ENCODE measurements around the gene C3orf18.

Gene C3orf18

DNA sequence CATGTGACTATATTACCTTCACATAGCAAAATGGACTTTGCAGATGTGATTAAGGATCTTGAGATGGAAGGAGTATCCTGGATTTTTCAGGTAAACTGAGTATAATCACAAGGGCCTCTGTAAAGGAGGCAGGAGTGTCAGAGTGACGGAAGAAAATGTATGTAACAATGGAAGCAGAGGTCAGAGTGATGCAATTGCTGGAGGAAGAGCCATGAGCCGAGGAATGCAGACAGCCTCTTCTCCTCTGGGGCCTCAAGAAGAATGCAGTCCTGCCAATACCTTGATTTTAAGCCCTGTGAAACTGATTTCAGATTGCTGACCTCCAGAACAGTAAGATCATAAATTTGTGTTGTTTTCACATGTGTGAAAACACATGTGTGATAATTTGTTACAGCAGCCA, 16.8 kb upstream of the C3orf18 start:
- intact Hi-C loops (cut with DNase I) = no loop called here
- no peak for DNase-seq

DNA sequence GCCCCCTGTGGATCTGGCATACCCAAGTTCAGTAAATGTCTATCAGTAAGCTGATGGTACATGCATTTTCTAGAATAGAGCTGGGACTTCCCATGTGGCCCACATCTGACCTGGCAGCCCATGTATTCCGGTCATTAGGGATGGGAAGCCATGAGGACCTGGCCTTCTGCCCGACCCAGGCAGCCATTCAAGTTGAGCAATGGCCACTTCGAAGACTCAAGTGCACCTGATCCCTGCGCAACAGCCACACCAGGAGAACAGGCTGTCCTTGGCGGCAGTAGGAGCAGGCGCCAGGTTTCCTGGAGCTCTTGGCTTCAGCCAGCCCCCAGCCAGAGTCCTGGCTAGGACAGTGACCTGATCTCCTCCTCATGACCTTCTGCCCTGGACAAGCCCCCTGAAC, 16.4 kb upstream of the C3orf18 start:
- intact Hi-C loops (cut with DNase I) = no loop called here
- no peak for DNase-seq

DNA sequence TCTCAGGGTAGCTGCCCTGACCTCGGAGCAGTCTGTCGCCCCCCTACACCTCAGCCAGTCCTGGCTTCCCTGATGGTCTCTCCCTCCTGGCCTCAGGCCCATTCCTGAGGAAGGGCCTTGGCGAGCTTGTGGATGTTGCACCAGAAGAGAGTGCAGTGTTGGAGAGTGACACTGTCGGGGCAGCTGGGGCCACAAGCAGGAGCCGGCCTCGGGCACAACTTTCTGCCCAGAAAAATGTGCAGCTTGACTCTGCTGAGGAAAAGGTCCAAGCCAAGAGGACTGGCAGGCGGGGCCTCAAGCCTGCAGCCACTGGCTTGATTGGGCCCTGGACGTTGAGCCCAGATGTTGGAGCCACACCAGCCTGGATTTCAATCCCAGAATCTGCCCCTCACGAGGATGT, 14.5 kb upstream of the C3orf18 start:
- DNase-seq = no peak
- intact Hi-C loops (cut with DNase I) = no loop called here

DNA sequence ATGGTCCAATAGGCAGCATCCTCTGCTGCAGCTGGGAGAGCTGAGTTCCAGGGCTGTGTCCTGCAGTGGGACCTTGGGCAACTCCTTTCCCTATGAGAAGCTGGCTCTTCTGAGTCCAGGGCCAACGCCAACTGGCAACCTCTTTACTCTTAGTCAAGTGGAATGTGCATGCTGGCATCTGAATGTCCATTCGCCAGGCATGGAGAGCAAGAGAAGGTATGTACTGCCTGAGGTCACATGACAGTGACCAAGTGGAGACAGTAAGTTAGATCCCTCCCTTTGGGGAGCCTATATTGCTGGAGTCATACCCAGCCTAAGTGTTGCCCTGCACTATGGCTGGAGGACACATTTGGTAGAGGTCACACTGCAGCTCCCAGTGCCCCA, 13.9 kb upstream of the C3orf18 start:
- intact Hi-C loops (cut with DNase I) = no loop called here
- no peak for DNase-seq

DNA sequence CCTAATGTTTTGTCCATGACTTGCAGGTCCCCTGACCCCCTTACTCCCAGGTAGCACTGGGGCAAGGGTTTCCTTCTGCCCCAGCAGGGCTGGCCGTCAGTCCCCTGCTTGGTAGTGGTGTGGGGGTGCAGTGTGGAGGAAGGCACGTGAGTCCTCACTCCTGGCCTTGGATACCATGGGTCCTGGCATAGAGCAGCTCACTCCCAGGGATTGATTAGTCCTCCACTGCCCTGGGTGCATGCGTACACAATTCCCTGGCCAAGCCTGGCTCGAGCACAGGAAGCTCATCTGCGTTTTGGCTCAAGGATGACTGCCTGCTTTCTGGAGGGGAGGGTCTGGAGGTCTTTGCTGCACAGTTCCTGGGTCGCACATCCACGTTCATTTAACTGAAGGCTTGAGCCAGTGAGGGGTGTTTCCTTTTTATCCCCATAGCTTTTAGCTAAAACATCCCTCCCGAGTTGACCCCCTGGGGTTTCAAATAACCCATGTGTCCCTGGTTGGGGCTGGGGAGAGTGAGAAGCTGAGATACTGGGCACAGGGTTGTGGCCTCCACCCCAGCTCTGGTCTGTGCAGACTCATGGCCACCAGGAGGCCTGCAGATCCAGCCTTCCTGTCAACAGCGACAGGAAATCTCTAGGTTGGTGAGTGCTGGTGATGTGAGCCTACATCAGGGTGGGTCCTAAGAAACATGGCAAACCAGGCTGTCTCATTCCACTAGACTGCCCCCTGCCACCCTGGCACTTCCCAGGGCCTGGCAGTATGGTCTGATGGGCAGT, 13.3 kb upstream of the C3orf18 start:
- intact Hi-C loops (cut with DNase I) = no loop called here
- no peak for DNase-seq

DNA sequence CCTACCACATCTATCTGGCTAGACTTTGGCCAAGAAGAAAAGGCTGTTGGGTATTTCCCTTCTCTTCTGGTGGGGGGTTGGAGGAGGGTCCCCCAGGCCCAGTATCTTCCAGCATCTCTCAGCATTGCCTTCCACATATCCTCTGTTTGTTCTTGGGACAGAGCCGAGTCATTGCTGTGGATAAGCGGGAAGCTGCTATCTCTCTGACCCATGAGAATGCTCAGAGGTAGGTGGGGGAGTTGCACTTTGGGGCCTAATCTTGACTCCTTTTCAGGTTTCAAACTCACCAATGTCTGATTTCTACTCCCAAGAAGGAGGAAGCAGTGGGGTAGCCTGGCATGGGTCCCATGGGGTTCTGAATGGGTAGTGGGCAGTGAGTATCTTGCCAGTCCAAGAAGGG, 9.8 kb upstream of the C3orf18 start:
- intact Hi-C loops (cut with DNase I) = no loop called here
- DNase-seq = no peak

DNA sequence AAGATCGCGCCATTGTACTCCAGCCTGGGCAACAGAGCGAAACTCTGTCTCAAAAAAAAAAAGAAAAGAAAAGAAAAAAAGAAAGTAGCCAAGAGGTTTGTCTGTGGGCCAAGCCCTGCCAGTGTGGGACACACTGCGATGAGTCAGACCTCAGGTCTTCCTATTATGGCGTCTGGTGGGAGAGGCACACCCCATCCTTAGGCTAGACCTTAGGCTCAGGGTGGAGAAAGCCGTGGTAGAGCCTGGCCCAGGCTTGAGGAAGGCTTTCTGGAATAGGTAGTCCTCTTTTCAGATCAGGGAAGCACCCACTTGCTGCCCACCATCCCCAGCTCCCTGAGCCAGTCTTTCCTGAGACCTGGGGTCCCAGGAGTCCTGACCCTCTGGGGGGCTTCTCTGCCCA, 7.8 kb upstream of the C3orf18 start:
- intact Hi-C loops (cut with DNase I) = no loop called here

DNA sequence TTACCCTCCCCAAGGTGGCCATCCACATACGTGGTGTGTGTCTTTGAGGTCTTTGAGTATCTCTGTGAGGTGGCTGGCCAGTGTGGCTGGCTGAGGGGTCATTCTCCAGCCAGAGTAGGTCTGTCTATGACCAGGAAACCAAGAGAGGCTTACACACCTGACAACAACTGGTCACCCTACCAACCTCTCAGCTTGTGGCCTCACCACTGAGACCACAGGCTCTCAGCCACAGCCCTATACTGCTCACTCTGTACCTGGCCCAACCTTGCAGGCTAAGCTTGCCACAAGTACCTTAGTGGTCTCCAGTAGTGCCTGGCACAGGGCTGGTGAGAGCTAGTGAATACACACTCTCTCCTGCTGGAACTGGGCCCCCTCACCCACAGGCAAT, 6.9 kb upstream of the C3orf18 start:
- DNase-seq = no peak
- intact Hi-C loops (cut with DNase I) = no loop called here

More for the DNA sequence above, 7.8 kb upstream of the C3orf18 start:
- no peak for DNase-seq

DNA sequence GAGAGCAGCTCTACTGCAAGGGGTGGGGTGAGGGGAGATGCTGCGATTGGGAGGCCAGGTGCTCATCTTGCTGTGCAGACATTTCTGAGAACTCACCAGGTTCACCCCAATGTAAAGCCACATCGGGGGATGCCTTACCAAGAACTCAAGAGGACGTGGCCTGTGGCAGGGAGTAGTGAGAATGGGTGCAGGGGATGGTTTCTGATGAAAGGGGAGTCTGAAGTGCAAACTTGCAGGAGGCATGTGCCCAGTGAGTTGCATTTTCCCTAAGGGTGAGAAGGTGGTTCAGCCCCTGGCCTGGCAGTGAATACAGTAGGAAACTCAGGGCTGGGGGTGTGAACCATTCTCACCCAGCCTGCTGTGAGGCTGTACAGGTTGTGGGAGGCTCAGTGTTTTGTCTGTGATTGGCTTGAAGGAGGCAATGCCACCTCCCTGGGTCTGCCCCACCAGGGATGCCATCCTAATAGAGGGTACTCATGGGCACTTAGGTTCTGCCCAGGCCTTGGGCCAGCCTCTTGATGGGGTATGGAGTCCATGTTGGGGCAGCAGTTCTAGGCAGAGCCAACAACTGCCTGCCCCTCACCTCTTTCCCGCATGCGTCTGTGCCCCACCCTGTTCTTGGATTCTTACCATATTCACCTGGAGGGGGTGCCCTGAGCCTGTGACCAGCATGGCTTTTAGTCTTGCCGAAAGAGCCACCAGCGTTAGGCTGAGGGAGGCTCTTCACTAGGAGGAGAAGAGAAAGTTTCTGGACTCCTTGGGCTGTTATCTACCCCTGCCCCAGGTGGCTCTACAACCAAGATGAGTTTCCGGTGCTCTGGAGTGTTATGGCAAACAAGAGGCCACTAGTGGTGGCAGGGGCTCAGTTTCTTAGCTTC, 6.3 kb upstream of the C3orf18 start:
- intact Hi-C loops (cut with DNase I) = no loop called here
- no peak for DNase-seq

DNA sequence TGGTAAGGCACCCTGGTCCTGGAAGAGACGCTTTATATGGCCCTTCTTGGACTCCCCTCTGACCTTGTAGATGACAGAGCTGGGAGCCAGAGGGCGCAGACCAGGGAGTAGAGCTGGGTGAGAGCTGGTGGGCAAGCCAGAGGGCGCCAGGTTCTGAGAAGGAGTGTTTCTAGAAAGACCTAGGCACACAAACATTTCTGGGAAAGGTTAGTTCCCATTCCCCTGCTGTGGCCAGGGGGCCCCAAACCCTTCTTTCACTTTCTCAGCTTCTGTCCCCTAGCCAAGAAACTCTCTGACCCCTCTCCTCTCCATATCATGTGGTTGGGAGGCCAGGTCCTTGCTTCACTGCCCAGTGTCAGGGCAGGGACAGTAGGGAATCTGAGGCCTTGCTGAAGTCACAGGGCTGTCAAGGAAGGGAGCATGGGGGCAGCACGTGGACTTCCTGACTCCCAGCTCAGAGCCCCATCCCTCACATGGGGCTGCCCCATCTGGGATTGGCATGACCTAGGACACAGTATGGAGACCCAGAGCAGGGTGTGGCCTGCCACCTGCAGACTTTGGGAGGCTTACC, 5.3 kb upstream of the C3orf18 start:
- DNase-seq = no peak
- intact Hi-C loops (cut with DNase I) = loop anchor here (1.0 kb wide), 1 partner anchor 41 kb away; no protein-coding TSS in a partner anchor

DNA sequence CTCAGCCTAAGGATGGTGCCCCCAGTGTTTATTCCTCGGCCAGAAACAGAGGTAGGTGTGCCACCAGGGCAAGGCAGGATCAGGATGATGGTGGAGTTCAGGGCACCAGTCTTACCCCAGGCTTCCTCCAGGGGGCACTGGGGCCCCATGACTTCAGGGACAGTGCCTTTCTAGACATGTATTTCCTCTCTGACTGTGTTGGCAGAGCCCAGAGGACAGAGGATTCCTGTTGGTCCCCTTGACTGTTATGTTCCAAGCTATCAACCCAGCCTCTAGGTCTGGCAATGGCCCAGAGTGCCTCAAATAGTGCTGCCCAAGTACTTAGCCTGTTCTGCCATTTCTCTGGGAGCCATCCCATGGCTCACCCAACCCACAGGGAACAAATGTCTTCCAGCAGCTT, 4.6 kb upstream of the C3orf18 start:
- intact Hi-C loops (cut with DNase I) = loop anchor here (1.0 kb wide), 1 partner anchor 42 kb away; no protein-coding TSS in a partner anchor
- peak; percentile 43 to 96 (median 70) for DNase-seq

DNA sequence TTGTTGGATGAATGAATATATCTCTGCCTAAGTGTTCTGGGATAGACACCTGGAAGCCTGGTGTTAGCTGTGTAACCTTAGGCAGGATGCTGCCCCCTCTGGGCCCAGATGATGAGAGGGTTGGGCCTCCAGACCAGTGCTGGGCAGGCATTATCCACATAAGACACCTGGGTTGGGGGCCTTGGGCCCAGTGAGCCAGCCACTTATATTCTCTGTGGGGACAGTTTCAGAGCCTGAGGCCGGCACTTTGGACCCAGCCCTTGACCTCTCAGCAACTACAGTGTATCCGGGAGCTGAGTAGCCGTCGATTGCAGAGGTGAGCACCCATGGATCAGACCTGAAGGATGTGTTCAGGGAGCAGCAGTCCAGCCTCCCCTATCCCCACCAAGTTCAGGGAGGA, 3.9 kb upstream of the C3orf18 start:
- no peak for DNase-seq
- intact Hi-C loops (cut with DNase I) = no loop called here

DNA sequence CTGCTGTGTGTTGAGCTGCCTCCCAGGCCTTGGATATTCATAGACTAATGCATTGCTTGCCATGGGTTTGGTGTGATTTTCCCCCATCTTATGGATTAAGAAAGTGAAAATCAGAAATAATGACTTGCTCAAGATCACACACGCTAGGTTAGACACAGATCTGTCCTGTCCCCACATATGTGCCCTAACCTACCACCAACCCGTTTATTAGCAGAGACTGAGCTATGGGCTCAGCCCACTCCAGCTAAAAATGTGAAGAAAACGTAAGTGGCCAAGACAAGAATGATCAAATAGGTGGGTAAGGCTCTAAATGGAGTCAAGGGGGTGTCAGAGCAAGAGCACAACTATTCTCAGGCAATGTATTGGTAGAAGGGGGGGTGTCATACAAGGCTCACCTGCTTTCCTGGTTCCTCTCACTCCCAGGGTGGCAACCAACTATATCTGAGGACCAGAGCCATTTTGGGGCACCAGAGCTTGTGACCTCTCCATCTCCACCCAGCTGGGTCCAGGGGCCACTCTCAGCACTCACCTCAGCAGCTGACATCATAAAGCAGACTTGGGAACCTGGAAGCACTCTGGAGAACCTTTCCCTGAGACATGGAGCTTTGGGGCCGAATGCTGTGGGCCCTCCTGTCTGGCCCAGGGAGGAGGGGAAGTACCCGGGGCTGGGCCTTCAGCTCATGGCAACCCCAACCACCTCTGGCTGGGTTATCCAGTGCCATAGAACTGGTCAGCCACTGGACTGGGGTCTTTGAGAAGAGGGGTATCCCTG, 3.1 kb upstream of the C3orf18 start:
- intact Hi-C loops (cut with DNase I) = no loop called here

DNA sequence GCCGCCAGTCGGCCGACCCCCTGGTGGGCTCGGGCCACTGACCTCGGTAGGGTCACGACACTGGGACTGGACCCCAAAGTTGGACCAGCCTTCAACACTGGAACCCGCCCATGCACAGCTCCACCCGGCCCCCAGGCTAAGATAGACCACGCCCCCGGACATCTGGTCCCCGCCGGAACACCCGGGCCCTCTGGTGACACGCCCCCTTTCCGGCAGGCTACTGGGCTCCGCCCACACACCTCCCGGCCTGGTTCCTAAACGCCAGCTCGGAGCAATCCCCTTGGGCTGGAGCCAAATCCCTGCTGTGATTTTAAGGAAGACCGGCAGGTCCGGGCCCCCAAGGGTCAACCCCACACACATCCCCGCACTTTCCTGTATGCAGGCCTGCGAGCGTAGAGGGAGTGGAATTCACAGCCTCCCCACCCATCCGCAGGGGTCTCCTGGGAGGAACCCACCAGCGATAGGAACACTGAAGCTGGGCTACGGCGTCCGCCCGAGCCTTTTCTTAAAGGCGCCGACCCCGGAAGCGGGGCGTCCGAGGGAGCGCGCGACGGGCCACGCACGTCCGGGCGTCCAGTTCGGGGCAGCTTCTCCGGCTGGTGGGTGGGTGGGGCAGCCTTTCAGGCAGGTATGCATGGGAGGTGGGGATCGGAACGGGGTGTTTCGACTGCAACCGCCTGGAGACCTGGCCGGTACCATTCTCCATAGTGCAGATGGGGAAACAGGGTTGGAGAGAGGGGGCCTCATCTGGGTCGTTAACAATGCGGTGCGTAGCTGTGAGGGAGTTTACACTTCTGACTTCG, 1.6 kb upstream of the C3orf18 start, which contains the start of gene HEMK1:
TSS of gene HEMK1 (plus strand) at position 576 of the 803 bp plus-strand sequence. CDS start 1,583 bp downstream, outside the sequence.
- intact Hi-C loops (cut with DNase I) = no loop called here
- peak; percentile 93 to 99 (median 95) for DNase-seq

More for the DNA sequence above, 3.1 kb upstream of the C3orf18 start:
- DNase-seq = no peak

DNA sequence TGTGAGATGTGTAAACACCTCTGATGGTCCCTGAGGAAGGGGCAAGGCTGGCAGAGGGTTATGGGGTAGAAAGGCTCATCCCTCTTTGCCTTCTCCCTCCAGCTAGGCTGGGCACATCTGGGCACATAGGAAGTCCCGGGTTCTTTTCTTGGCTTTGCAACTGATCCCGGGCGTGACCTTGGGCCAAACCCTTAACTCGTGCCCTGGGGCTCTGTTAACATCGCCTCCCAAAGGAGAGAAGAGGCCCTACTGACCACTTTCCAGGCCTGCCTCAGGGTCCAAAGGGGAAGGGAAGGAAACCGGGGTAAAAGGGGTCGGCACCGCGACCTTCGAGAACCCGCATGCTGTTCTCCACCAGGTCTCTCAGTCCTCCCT, 549 bp downstream of the C3orf18 start:
- intact Hi-C loops (cut with DNase I) = no loop called here
- no peak for DNase-seq

DNA sequence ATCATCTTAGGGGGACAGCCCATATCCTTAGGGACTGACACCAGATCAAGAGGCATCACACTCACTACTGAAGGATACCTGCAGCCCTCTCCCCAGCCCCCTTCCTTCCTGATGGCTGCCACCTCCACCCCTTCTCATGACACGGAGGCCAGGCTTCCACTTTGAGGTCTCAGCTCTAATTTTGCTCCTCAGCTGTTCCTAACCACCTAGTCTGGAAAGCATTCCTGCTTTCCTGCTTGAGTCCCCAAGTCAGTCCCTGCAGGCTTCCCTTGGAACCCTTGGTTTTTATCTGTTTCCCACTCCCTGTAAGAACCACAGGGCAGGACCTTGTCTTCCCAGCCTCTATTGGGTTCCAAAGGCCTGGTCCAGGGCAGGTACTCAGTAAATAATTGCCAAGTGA, 3.2 kb downstream of the C3orf18 start:
- intact Hi-C loops (cut with DNase I) = no loop called here
- DNase-seq = no peak

DNA sequence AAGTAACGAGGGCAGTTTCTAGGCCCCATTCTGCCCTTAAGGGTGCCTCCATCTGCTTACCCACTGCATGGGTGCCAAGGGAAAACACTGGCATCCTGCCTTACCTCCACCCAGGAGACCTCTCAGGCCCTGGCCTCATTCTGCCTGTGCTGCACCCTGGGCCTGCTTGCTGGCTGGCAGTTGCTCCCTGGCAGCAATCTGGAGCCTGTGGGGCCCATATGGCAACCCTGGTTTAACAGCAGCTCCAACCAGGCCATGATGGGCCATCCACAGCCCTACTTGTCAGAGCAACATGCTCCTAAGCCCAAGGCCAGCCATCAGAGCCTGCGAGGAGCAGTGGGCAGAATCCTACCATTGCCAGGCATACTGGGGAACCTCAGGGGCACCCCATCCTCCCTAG, 3.7 kb downstream of the C3orf18 start:
- no peak for DNase-seq
- intact Hi-C loops (cut with DNase I) = no loop called here

DNA sequence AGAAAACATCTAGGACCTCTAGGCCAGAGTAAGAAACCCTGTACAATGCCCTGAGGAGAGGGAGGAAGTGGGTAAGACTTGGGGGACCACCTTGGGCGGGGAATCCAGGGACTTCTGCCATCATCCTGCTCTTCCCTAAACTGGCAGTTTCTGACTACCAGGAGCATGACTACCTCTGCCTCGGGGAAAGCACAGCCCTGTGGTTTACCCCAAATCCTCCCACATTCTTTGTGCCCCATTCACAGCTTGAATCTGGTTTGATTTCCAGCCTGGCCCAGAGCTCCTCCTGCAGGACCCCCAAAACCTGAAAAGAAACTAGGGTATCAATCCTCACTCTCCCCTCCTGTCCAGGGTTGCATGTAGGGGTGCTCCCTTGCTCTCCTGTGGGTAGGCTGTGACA, 4.7 kb downstream of the C3orf18 start:
- intact Hi-C loops (cut with DNase I) = no loop called here

DNA sequence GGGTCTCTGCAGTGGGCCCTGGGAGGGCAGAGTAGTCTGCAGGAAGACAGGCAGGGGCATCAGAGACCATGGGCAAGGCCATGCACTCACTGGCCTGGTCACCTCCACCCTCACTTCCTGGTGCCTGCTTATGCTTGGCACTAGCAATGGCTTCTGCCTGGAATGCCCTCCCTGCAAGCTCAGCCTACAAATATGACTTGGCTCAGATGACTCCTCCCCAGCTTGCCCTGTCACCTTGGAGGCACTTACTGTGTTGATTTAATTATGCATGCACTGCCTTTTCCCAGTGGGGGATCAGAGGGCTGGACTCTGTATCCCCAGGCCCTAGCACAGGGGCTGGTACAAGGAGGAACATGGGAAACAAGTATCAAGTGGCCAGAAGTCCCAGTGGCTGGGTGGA, 7.8 kb downstream of the C3orf18 start:
- no peak for DNase-seq
- intact Hi-C loops (cut with DNase I) = no loop called here

More for the DNA sequence above, 4.7 kb downstream of the C3orf18 start:
- no peak for DNase-seq

DNA sequence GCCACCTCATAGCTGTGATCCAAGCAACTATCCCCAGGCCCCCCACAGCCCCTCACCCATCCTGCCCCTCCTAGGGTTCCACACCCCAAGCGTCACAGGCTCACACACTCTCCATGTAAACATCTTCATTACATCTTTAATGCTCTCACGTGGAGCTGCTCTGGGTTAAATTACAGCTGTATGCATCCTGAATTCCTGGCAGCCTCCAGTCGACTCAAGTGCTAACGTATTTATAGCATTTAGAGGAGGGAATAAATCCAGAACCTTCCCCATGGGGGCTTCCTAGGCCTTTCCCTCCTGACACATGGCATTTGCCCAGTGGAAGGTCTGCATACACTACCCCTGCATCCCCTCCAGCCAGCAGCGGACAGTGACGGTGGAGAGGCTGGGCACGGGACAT, 9.6 kb downstream of the C3orf18 start:
- no peak for DNase-seq
- intact Hi-C loops (cut with DNase I) = no loop called here

Data from posterior cingulate gyrus (tissue), 11 donors.